SU-DHL-6 (cell line): ENCODE measurements around the gene ANXA10.

Experiments
- H2AFZ ChIP-seq: fragments of 200-600 bp; sonication (generic); 2 replicates; pipeline ENCODE4 v1.6.1; 2014; ENCODE audit warnings: low read depth, mild to moderate bottlenecking, moderate library complexity, mixed read lengths, antibody characterized with exemption, low read length; ENCODE audit not compliant: severe bottlenecking
- H3F3A ChIP-seq: fragments of 200-600 bp; shearing (Covaris generic); 2 replicates; pipeline ENCODE4 v1.6.0; 2016; ENCODE audit warnings: antibody characterized with exemption, mild to moderate bottlenecking; ENCODE audit not compliant: insufficient read depth
- H3K27ac ChIP-seq: fragments of 200-600 bp; sonication (generic); 2 replicates; pipeline ENCODE4 v1.5.1; 2016; ENCODE audit warnings: low read depth, mild to moderate bottlenecking, low read length, moderate library complexity, mixed read lengths
- H3K27me3 ChIP-seq: fragments of 200-600 bp; sonication (generic), shearing (Covaris generic); 2 replicates; pipeline ENCODE4 v1.6.0; 2014; ENCODE audit warnings: mild to moderate bottlenecking, low read length
- H3K36me3 ChIP-seq: fragments of 200-600 bp; sonication (generic); 2 replicates; pipeline ENCODE4 v1.6.1; 2014; ENCODE audit warnings: mild to moderate bottlenecking, low read length, mixed read lengths
- H3K4me2 ChIP-seq: fragments of 300-600, 200-600 bp; shearing (Covaris generic), sonication (generic); 2 replicates; pipeline ENCODE4 v1.6.0; 2014; ENCODE audit warnings: low read length, low read depth, mild to moderate bottlenecking; ENCODE audit not compliant: poor library complexity, severe bottlenecking
- H3K4me3 ChIP-seq: fragments of 200-600 bp; sonication (generic); 2 replicates; pipeline ENCODE4 v1.5.1; 2014; ENCODE audit warnings: antibody characterized with exemption, low read length, mild to moderate bottlenecking, mixed read lengths; ENCODE audit not compliant: insufficient read depth, poor library complexity, severe bottlenecking
- H3K79me2 ChIP-seq: fragments of 200-600 bp; sonication (generic); 2 replicates; pipeline ENCODE4 v1.6.1; 2014; ENCODE audit warnings: mild to moderate bottlenecking, low read length, moderate library complexity; ENCODE audit not compliant: insufficient read depth
- H3K9ac ChIP-seq: fragments of 200-600 bp; sonication (generic); 2 replicates; pipeline ENCODE4 v1.7.0; 2014; ENCODE audit warnings: mild to moderate bottlenecking, low read length
- H3K9me2 ChIP-seq: fragments of 200-600 bp; sonication (generic); replicated peaks from 2 replicates; pipeline ENCODE4 v1.6.1; 2014; ENCODE audit warnings: low read length; ENCODE audit not compliant: insufficient read depth
- H3K9me3 ChIP-seq: fragments of 200-600 bp; sonication (generic); 2 replicates; pipeline ENCODE4 v1.6.1; 2014; ENCODE audit warnings: low read length, mixed read lengths; ENCODE audit not compliant: insufficient read depth
- H4K20me1 ChIP-seq: fragments of 200-600 bp; sonication (generic); 2 replicates; pipeline ENCODE4 v1.6.1; 2014; ENCODE audit warnings: low read depth, mild to moderate bottlenecking, antibody characterized with exemption, low read length, moderate library complexity, mixed read lengths
- CTCF ChIP-seq: fragments of 200-600 bp; sonication (generic); IDR thresholded peaks from one replicate; pipeline ENCODE4 v1.5.1; 2017; ENCODE audit warnings: antibody characterized with exemption, mild to moderate bottlenecking, low read length, moderate library complexity; ENCODE audit not compliant: insufficient read depth, poor library complexity, severe bottlenecking
- EZH2phosphoT487 ChIP-seq: fragments of 200-600 bp; sonication (generic), shearing (Covaris generic); conservative IDR thresholded peaks from 2 replicates; pipeline ENCODE4 v1.6.1; 2018; ENCODE audit warnings: mild to moderate bottlenecking, antibody characterized with exemption, low read length, moderate library complexity, mixed read lengths

The ANXA10 gene

GRCh38 chr4:168124008-168124641 lies 31.8 kb downstream of the ANXA10 start:
- TF ChIP-seq CTCF (no peak), EZH2phosphoT487 (no peak)
- H2AFZ ChIP-seq = no peak overlapping the region
- no peak overlapping the region for H3K4me3 ChIP-seq
- no peaks in the 10 kb centered on the region for H3K9me3 ChIP-seq
- H3K27ac ChIP-seq = no peak overlapping the region
- H3K9me2 ChIP-seq = no peaks in the 10 kb centered on the region
- no peaks in the 10 kb centered on the region for H4K20me1 ChIP-seq
- no peaks in the 10 kb centered on the region for H3K27me3 ChIP-seq
- H3F3A ChIP-seq = no peaks in the 10 kb centered on the region
- H3K79me2 ChIP-seq = no peaks in the 10 kb centered on the region
- no peaks in the 10 kb centered on the region for H3K36me3 ChIP-seq
- no peak overlapping the region for H3K9ac ChIP-seq
- H3K4me2 ChIP-seq = no peak overlapping the region

- no peak overlapping the region for H3K27ac ChIP-seq
- H3K9me3 ChIP-seq = no peaks in the 10 kb centered on the region
- H3K9ac ChIP-seq = no peak overlapping the region
Observed at GRCh38 chr4:168126952-168127351, 34.6 kb downstream of the ANXA10 start.

GRCh38 chr4:168128601-168129000 lies 36.3 kb downstream of the ANXA10 start:
- Histone ChIP-seq H3K9me3 (no peaks in the 10 kb centered on the region), H2AFZ (no peak overlapping the region), H3K36me3 (no peaks in the 10 kb centered on the region), H3K9ac (no peak overlapping the region), H4K20me1 (no peaks in the 10 kb centered on the region), H3K27ac (no peak overlapping the region), H3K27me3 (no peaks in the 10 kb centered on the region), H3K4me3 (no peak overlapping the region), H3F3A (no peaks in the 10 kb centered on the region), H3K79me2 (no peaks in the 10 kb centered on the region), H3K9me2 (no peaks in the 10 kb centered on the region; the same call in 1 of the 2 replicates), H3K4me2 (no peak overlapping the region)
- TF ChIP-seq EZH2phosphoT487 (no peak), CTCF (no peak)

More at GRCh38 chr4:168126952-168127351, 34.6 kb downstream of the ANXA10 start:
- H3K9me2 ChIP-seq = no peaks in the 10 kb centered on the region; the same call in 1 of the 2 replicates
- TF ChIP-seq CTCF (no peak), EZH2phosphoT487 (no peak)
- H3F3A ChIP-seq = no peaks in the 10 kb centered on the region
- H3K4me2 ChIP-seq = no peak overlapping the region
- no peaks in the 10 kb centered on the region for H3K27me3 ChIP-seq
- H2AFZ ChIP-seq = no peak overlapping the region
- no peaks in the 10 kb centered on the region for H3K79me2 ChIP-seq
- no peaks in the 10 kb centered on the region for H4K20me1 ChIP-seq
- no peak overlapping the region for H3K4me3 ChIP-seq
- no peaks in the 10 kb centered on the region for H3K36me3 ChIP-seq
